HepG2 (cell line): ENCODE measurements around the gene ATP1A1. TPM values are rescaled to one million over a fixed set of nuclear protein-coding genes. Genes with fewer than 3 reads are reported as not detected.

ENCODE experiments used
- AGO1 ChIP-seq: fragments of 200-400 bp; formaldehyde crosslinking; IDR thresholded peaks from 2 replicates; pipeline ENCODE4 v1.6.1; 2017; ENCODE audit warnings: mild to moderate bottlenecking, low read depth, low read length, moderate library complexity; ENCODE audit not compliant: poor library complexity, severe bottlenecking
- ARNTL ChIP-seq: sonication (generic); formaldehyde crosslinking; IDR thresholded peaks from 2 replicates; pipeline ENCODE4 v1.4.0; 2020; ENCODE audit warnings: mild to moderate bottlenecking, missing genetic modification reagents
- BORCS8-MEF2B ChIP-seq: sonication (generic); formaldehyde crosslinking; IDR thresholded peaks from 2 replicates; pipeline ENCODE4 v1.8.0; 2022; ENCODE audit warnings: mild to moderate bottlenecking, missing genetic modification reagents
- KDM2A ChIP-seq: sonication (generic); formaldehyde crosslinking; IDR thresholded peaks from 2 replicates; pipeline ENCODE4 v1.4.0; 2020; ENCODE audit warnings: low read depth, missing genetic modification reagents, borderline replicate concordance
- NFYC ChIP-seq: IDR thresholded peaks from 2 replicates; pipeline ENCODE4 v1.6.1; 2016; ENCODE audit warnings: missing genetic modification reagents, missing compliant biosample characterization
- NKX3-1 ChIP-seq: sonication (generic); formaldehyde crosslinking; IDR thresholded peaks from 2 replicates; pipeline ENCODE4 v1.5.0; 2020; ENCODE audit warnings: missing genetic modification reagents
- POLR2AphosphoS5 ChIP-seq: IDR thresholded peaks from 2 replicates; pipeline ENCODE4 v1.6.1; 2012; ENCODE audit warnings: low read depth, low read length
- POLR2G ChIP-seq: fragments of 200-400 bp; formaldehyde crosslinking; IDR thresholded peaks from 2 replicates; pipeline ENCODE4 v1.6.1; 2018; ENCODE audit warnings: mild to moderate bottlenecking, low read depth, low read length, moderate library complexity
- PPARG ChIP-seq: conservative IDR thresholded peaks from 2 replicates; pipeline ENCODE4 v1.6.1; 2016; ENCODE audit warnings: missing biosample characterization, missing genetic modification reagents
- TBX3 ChIP-seq: fragments of 450-650 bp; IDR thresholded peaks from 2 replicates; pipeline ENCODE4 v1.6.1; 2017; ENCODE audit warnings: antibody characterized with exemption, mild to moderate bottlenecking, inconsistent platforms, borderline replicate concordance
- U2AF1 ChIP-seq: fragments of 200-400 bp; formaldehyde crosslinking; optimal IDR thresholded peaks from 2 replicates; pipeline ENCODE3; 2017; ENCODE audit warnings: mild to moderate bottlenecking, low read depth, low read length
- USF2 ChIP-seq, 2 experiments: sonication (generic) in 1 of 2; formaldehyde crosslinking in 1 of 2; IDR thresholded peaks; 2 replicates each; pipeline versions ENCODE4 v1.5.1 to v1.6.1; 2011 to 2020; ENCODE audit warnings: borderline replicate concordance in 1 of 2, low read depth in 1 of 2, low read length in 1 of 2, mild to moderate bottlenecking in 1 of 2, missing genetic modification reagents in 1 of 2, moderate library complexity in 1 of 2
- ZC3H13 ChIP-seq: sonication (generic); formaldehyde crosslinking; IDR thresholded peaks from 2 replicates; pipeline ENCODE4 v1.8.1; 2023; ENCODE audit warnings: mild to moderate bottlenecking, missing genetic modification reagents, moderate library complexity
- ZFP1 ChIP-seq: IDR thresholded peaks from 2 replicates; pipeline ENCODE4 v1.6.1; 2016
- ZFX ChIP-seq: sonication (generic); formaldehyde crosslinking; IDR thresholded peaks from 2 replicates; pipeline ENCODE4 v1.4.0; 2020; ENCODE audit warnings: mild to moderate bottlenecking, low read depth, missing genetic modification reagents, moderate library complexity
- ZFY ChIP-seq: sonication (generic); formaldehyde crosslinking; IDR thresholded peaks from 2 replicates; pipeline ENCODE4 v1.4.0; 2020; ENCODE audit warnings: missing genetic modification reagents
- ZMYM4 ChIP-seq: sonication (generic); formaldehyde crosslinking; IDR thresholded peaks from 2 replicates; pipeline ENCODE4 v1.8.1; 2023; ENCODE audit warnings: mild to moderate bottlenecking, missing genetic modification reagents
- ZNF101 ChIP-seq: sonication (generic); formaldehyde crosslinking; IDR thresholded peaks from 2 replicates; pipeline ENCODE4 v1.4.0; 2020; ENCODE audit warnings: mild to moderate bottlenecking, low read depth, missing genetic modification reagents, borderline replicate concordance
- ZNF543 ChIP-seq: sonication (generic); formaldehyde crosslinking; IDR thresholded peaks from 2 replicates; pipeline ENCODE4 v1.4.0; 2020; ENCODE audit warnings: mild to moderate bottlenecking, missing genetic modification reagents
- ZNF629 ChIP-seq: sonication (generic); formaldehyde crosslinking; conservative IDR thresholded peaks from 2 replicates; pipeline ENCODE4 v1.5.0; 2020; ENCODE audit warnings: missing genetic modification reagents
- ZSCAN5A ChIP-seq: sonication (generic); formaldehyde crosslinking; IDR thresholded peaks from 2 replicates; pipeline ENCODE4 v1.8.0; 2022; ENCODE audit warnings: mild to moderate bottlenecking, missing genetic modification reagents, borderline replicate concordance
- polyA plus RNA-seq, 8 experiments: library from polyadenylated mRNA; depleted of rRNA in 3 of 8; stranded (reverse) in 7 of 8; unstranded in 1 of 8; fragments of >200 nt; fragmentation: Illumina TruSeq in 4 of 8; extraction: Trizol in 4 of 8; gene quantifications; 2 replicates each; pipeline versions ENCODE4 v1.2.1 to v1.2.3, GENCODE V29; 2011 to 2016; ENCODE audit warnings: low read depth in 4 of 8, missing spikeins in 1 of 8, mixed read lengths in 1 of 8; ENCODE audit not compliant: insufficient read depth in 1 of 8
- total RNA-seq, 5 experiments: library from RNA; depleted of rRNA; stranded (reverse); fragments of >200 nt; fragmentation: Illumina TruSeq; extraction: Trizol; gene quantifications; 2 replicates each; pipeline ENCODE4 v1.2.3, GENCODE V29; 2016; ENCODE audit warnings: low read depth in 1 of 5
- TF ChIP-seq, protein P1 (sequence below): sonication (generic); formaldehyde crosslinking; IDR thresholded peaks from 2 replicates; pipeline ENCODE4 v1.8.1; 2023; ENCODE audit warnings: mild to moderate bottlenecking, moderate library complexity, missing genetic modification reagents

ATP1A1 gene
- total and polyA plus RNA-seq, 2 of the 13 experiments (the other 11 are each of a cell fraction or from before 2014, with no cell fraction given): 280 to 705 TPM

GRCh38 chr1:116374353-116375147 lies 1.5 kb downstream of the ATP1A1 start (continued):
- TF ChIP-seq ZSCAN5A (no peak), AGO1 (peak; percentile 8), POLR2AphosphoS5 (no peak), USF2 (IDR thresholded peaks at IDR 0.05; ENCODE audit: low read depth, low read length) (no peak), USF2 (CRISPR knock-in tag; IDR thresholded peaks at IDR 0.05; ENCODE audit: borderline replicate concordance) (no peak), NFYC (no peak), KDM2A (CRISPR knock-in tag) (0 out of 2 replicates have a peak, but pooled peaks have one; percentile 9), ZFP1 (CRISPR knock-in tag) (no peak), NKX3-1 (CRISPR knock-in tag) (no peak), PPARG (no peak), ZMYM4 (CRISPR knock-in tag) (0 out of 2 replicates have a peak, but pooled peaks have one; percentile 16), BORCS8-MEF2B (CRISPR knock-in tag) (no peak), ZC3H13 (CRISPR knock-in tag) (no peak), ZFY (CRISPR knock-in tag) (peak; percentile 41; the same call in 1 of the 2 replicates), ZFX (peak; percentile 56), ZNF543 (no peak), POLR2G (peak; percentile 40; the same call in 1 of the 2 replicates), ZNF101 (CRISPR knock-in tag) (no peak), U2AF1 (no peak), ARNTL (CRISPR knock-in tag) (no peak; the same call in 1 of the 2 replicates), TBX3 (no peak), ZNF629 (no peak)
- TF ChIP-seq, protein P1, sequence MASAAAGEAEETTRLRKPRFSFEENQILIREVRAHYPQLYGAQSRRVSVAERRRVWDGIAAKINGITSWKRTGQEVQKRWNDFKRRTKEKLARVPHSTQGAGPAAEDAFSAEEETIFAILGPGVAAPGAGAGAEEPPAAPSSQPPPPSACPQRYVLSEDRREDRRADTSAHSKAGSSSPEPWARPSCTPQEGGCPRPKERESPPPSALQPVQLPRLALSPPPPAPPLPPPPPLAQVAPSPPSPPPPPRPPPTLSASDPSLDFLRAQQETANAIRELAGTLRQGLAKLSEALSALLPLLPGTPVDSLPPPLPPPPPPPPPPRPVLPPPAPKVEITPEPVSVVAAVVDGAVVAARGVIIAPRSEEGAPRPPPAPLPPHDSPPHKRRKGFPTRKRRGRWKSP (CRISPR knock-in tag): 0 out of 2 replicates have a peak, but pooled peaks have one; percentile 33
